GM12872 (cell line): ENCODE measurements around the gene GPC4.

Source experiments
- TF ChIP-seq, protein P1 (sequence below): IDR thresholded peaks from 3 replicates; pipeline ENCODE4 v1.5.1; 2011; ENCODE audit warnings: low read depth, mild to moderate bottlenecking, low read length, moderate library complexity; ENCODE audit not compliant: insufficient read depth

Gene GPC4

GRCh38 chrX:133392671-133393070 is 22.6 kb downstream of the GPC4 start:
- TF ChIP-seq, protein P1, sequence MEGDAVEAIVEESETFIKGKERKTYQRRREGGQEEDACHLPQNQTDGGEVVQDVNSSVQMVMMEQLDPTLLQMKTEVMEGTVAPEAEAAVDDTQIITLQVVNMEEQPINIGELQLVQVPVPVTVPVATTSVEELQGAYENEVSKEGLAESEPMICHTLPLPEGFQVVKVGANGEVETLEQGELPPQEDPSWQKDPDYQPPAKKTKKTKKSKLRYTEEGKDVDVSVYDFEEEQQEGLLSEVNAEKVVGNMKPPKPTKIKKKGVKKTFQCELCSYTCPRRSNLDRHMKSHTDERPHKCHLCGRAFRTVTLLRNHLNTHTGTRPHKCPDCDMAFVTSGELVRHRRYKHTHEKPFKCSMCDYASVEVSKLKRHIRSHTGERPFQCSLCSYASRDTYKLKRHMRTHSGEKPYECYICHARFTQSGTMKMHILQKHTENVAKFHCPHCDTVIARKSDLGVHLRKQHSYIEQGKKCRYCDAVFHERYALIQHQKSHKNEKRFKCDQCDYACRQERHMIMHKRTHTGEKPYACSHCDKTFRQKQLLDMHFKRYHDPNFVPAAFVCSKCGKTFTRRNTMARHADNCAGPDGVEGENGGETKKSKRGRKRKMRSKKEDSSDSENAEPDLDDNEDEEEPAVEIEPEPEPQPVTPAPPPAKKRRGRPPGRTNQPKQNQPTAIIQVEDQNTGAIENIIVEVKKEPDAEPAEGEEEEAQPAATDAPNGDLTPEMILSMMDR = no peak

GRCh38 chrX:133391111-133391510 is 24.2 kb downstream of the GPC4 start:
- TF ChIP-seq, protein P1 = no peak

- TF ChIP-seq, protein P1 = no peak
These were observed 24.6 kb downstream of the GPC4 start for GRCh38 chrX:133390676-133391075.

GRCh38 chrX:133389975-133390374 is 25.3 kb downstream of the GPC4 start:
- TF ChIP-seq, protein P1 = no peak

- TF ChIP-seq, protein P1 = no peak
These were observed 30.8 kb downstream of the GPC4 start for GRCh38 chrX:133384454-133384853.

GRCh38 chrX:133380711-133381619 is 34.3 kb downstream of the GPC4 start:
- TF ChIP-seq, protein P1 = no peak

GRCh38 chrX:133376422-133376821 is 38.9 kb downstream of the GPC4 start:
- TF ChIP-seq, protein P1 = no peak
